Hematopoietic multipotent progenitor cell treated with erythropoietin and hydrocortisone succinate and interleukin-3 and kit ligand, for 6 days (in vitro differentiated cells): ENCODE results near the gene DAZAP2.
"Not testable (repeated sequence)": the region's sequence is repeated elsewhere in the genome, so short reads cannot be mapped to it uniquely, and the experiment has no call there.

ENCODE experiments used
- DNase-seq: peaks from one replicate; pipeline ENCODE4 v3.0.0-alpha.2; 2015

Gene DAZAP2

DNA sequence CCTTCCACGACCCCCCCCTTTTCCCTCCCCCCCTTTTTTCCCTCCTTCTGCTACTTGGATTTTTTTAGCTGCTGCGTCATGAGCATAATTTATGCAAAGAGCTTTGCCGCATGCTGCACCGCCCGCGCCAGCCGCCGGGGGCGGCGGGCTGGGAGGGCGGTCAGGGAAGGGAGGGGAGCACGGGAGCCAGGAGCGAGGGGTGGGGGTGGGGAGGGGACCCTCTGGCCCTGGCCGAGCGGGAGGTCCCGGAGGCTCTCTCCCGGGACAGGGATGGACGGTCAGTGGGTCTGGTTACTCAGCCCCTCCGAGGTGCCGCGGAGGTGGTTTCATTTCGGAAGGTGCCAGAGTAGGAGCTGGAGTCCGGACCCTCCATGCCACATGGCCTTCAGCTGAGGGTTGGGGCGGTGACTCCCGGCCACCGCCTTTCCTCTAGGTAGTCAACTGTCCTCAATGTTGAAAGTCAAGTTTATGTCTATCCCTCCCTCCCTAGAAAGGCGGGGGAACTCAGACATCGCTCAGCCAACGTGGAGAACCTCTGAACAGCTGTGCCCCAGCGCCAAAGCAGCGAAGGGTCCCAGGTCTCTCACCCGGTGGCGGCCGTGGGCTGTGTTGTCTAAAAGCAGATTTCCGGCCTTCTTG lies 20.5 kb upstream of the DAZAP2 start, which contains the start of gene POU6F1:
Gene POU6F1 (minus strand): TSS at position 95 of the 639 bp plus-strand sequence. CDS start 11,226 bp downstream, outside the sequence.
- peak; percentile 90 for DNase-seq

DNA sequence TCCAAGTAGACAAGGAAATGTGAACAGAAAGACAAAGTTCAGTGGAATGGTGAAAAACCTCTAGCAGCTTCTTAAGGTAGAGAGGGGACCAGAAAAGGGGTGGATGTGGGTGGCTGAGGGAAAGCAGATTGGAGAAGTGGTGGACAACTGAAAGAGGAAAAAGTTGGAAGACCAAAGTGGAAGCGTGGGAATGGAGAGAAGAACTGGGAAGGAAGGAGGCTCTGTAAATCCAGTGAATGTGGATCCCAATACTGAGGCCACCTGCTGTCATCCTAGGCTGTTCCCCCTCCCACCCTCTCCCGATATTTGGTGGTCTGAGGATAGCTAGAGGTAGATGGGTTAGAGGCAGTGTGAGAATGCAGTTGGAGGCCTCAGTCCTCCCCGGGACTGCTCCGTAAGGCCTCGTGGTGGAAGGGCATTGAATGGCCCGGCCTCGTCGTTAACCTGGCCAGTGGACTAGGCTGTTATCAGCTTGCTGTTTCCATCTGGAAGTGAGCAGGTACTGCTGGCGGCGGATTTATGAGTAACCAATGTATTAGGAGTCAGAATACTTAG lies 19.9 kb upstream of the DAZAP2 start:
- peak; percentile 55 for DNase-seq

DNA sequence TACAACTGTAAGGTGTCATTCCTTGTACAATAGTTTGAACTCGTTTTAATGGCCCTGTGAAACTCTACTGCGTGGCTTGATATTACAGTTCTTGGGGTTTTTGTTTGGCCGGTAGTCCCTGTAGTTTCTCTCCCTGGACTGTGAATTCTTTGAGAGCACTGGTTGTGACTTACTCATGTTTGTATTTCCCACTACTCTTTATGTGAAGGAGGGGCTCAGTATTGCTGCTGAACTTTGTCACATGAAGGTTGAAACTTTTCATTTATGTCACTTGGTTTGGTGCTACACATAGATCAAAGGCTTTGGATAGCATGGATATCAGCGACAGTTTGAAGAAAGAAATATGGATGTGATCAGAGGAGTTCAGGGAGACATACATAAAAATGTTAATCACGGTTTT lies 19.3 kb upstream of the DAZAP2 start:
- peak; percentile 14 for DNase-seq

GRCh38 chr12:51219857-51220256 lies 18.8 kb upstream of the DAZAP2 start:
- DNase-seq, result not testable (repeated sequence)

DNA sequence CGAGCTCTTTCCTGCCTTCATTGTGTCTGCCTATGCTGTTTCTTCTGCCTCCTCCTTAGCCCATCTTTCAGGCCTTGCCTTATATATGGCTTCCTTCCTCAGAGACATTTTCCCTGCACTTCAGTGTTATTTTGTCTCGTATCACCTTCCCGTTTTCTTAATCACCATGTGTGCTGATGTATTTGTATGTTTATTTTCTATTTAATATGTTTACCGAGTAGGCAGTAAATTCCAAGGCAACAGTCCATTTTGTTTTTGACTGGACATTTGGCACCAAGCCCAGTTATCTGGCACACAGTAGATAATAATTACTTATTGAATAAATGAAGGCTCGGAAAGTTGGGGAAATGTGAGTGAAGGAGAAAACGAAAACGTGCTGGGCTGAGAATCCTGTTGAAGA lies 16.2 kb upstream of the DAZAP2 start:
- DNase-seq, result peak; percentile 44

DNA sequence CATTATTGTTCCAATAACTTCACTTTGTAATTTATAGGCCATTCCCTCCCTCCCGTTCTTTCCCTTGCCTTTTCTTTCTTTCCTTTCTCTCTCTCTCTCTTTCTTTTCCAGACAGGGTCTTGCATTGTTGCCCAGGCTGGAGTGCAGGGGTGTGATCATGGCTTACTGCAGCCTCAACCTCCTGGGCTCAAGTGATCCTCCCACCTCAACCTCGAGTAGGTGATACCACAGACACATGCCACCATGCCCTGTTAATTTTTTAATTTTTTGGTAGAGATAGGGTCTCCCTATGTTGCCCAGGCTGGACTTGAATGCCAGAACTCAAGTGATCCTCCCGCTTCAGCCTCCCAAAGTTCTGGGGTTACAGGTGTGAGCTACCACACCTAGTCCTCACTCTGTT lies 14.0 kb upstream of the DAZAP2 start:
- DNase-seq, result no peak

- no peak for DNase-seq
Measured at GRCh38 chr12:51225234-51225633, 13.4 kb upstream of the DAZAP2 start.

DNA sequence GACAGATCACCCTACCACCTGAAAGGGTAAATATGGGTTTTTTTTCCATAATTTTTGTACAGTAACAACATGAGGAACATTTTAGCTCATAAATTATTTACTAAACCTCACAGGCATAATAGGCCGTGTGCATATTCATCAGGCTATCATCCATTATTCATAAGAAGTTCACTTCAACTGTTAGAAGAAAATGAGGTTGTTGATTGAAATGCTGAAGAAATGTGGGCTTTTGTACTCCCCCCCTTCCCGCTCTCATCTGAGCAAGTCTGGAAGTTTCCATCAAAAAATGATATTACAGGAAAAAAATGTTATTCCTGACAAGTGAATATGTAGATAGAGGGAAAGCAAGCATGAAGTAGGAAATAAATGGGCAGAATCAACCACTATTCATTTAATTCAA lies 12.9 kb upstream of the DAZAP2 start:
- DNase-seq, result no peak

DNA sequence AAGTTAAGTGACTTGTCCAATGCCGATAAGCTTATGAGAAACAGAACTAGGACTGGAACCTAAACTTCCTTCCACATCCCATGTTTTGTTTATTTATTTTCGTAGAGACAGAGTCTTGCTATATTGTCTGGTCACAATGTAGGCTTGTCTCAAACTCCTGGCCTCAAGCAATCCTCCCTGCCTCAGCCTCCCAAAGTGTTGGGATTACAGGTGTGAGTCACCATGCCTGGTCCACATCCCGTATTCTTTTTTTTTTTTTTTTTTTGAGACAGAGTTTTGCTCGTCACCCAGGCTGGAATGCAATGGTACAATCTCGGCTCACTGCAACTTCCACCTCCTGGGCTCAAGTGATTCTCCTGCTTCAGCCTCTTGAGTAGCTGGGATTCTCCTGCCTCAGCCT lies 11.5 kb upstream of the DAZAP2 start:
- not testable (repeated sequence) for DNase-seq

DNA sequence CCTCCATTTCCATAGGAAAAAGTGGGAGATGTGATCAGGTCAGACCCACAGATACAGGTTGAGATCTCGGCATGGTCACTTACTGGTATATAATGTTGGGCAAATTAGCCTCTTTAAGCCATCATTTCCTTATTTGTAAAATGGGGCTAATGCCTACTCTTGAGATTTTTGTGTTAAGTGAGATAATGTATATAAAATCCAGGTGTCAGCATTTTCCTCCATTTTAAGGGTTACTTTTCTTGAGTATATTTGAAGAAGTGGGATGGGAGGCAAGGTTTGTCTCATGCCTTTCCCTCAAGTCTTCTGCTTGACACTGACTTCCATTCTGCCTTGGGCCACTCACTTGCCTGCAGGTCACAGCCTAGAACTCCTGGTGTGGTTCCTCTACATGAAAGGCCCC lies 10.7 kb upstream of the DAZAP2 start:
- no peak for DNase-seq

DNA sequence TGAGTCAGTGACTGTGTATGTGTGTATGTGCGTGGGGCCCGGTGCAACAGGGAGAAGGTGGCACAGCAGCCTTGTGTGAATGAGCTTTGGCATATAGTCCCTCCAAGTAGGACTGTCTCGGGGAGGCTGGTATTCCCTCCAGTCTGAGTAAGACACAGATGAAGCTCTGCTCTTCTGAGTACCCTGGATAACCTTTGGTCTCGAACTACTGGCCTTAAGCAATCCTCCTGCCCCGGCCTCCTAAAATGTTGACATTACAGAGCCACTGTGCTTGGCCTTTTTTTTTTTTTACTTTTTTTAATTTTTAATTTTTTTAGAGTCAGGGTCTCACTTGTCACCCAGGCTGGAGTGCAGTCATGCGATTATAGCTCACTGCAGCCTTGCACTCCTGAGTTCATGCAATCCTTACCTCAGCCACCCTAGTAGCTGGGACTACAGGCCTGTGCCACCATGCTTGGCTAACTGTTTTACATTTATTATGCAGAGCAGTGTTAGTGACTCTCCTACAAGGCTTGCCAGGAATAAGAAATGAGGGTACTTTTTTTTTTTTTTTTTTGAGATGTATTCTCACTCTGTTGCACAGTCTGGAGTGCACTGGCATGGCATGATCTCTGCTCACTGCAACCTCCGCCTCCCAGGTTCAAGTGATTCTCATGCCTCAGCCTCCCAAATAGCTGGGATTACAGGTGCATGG lies 9.4 kb upstream of the DAZAP2 start:
- DNase-seq, result no peak

GRCh38 chr12:51232642-51233041 lies 6.0 kb upstream of the DAZAP2 start:
- DNase-seq, result no peak

- DNase-seq, result peak; percentile 65
Measured at GRCh38 chr12:51234530-51234929, 4.1 kb upstream of the DAZAP2 start.

- no peak for DNase-seq
Measured at GRCh38 chr12:51238037-51238509, 553 bp upstream of the DAZAP2 start.

DNA sequence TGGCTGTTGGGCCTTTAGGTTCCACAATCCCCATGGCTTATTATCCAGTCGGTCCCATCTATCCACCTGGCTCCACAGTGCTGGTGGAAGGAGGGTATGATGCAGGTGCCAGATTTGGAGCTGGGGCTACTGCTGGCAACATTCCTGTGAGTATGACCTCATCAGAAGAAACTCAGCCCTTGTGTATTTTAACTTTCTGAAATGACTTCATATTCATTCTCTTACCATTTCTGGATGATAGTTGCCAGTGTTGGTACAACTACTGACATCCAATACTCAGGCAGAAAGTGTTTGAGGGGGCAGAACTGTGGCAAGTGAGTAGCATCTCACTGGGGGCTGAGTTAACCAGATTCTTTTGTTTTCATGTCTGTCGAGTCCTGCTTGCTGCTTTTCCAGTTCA lies 2.3 kb downstream of the DAZAP2 start:
- no peak for DNase-seq

DNA sequence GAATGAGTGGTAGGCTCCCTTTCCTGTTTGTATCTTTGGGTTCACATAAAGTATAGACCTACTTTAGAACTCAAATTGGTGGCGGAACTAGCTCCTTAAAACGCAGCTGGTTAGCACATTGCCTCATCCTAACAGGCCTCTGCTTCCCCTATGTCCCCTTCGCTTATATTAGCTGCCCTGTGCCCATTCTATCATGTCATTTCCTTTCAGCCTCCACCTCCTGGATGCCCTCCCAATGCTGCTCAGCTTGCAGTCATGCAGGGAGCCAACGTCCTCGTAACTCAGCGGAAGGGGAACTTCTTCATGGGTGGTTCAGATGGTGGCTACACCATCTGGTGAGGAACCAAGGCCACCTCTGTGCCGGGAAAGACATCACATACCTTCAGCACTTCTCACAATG lies 3.5 kb downstream of the DAZAP2 start:
- no peak for DNase-seq

- DNase-seq, result no peak
Measured at GRCh38 chr12:51242876-51243275, 4.2 kb downstream of the DAZAP2 start.

GRCh38 chr12:51244269-51244668 lies 5.6 kb downstream of the DAZAP2 start:
- DNase-seq, result no peak

DNA sequence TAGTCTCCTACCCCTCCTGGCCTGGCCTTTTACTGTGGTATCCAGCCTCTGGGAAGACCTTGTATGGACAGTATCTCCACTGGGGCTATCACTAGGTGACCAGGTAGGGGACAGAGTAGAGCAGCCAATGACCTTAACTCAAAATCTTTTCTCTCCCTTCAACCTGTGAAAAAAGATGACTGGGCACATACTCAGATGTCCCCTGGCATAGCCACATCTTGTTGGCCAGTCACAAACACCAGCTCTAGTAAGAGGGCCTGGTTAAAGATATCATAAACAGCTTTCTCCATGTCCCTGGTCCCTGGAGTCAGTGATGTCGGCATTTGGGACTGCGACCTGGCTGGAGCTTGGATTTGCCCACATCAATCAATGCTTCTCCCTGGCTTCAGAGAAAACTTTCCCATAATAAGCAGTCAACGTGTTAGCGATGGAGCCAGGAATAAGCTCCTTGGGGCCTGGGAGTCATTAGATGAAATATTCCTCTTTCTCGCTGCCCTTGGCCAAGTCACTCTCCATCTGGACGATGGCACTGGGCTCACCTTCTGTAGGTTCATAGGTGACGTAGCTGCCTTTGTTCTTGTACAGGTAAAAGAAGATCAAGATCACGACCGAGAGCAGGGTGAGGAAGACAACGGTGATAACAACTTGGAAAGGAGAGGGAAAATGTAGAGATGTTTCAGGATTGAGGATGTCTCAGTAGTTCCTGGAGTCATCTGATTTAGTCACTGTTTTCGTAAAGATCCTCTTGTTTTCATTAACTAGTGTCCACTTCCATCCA lies 7.0 kb downstream of the DAZAP2 start:
- no peak for DNase-seq

DNA sequence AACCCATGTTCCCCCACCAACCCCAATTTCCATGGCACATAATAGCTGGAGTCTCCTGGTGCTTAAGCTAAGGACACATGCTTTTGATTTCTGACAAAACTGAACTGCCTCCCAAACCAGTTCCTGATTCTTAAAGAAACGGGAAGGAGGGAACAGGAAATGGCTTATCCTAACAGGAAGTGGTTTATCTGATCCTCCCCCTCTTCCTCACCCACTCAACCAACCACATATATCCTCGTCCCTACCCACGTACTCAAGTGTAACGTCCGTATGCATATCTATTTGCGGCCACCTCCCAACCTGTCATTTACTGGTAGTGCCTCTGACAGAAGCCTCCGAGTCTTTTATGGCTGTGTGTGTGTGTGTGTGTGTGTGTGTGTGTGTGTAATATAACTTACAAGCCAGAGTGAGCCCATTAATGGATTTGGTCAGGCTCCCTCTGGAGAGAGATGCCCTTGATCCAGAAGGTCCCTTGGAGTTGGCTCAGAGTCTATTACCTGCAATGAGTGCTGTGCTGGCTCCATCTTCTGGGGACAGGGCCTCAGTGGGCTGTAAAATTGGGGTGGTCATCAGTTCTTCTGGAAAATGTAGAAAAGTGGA lies 7.7 kb downstream of the DAZAP2 start:
- DNase-seq, result peak; percentile 89

GRCh38 chr12:51247523-51248206 lies 9.0 kb downstream of the DAZAP2 start:
- DNase-seq, result no peak

DNA sequence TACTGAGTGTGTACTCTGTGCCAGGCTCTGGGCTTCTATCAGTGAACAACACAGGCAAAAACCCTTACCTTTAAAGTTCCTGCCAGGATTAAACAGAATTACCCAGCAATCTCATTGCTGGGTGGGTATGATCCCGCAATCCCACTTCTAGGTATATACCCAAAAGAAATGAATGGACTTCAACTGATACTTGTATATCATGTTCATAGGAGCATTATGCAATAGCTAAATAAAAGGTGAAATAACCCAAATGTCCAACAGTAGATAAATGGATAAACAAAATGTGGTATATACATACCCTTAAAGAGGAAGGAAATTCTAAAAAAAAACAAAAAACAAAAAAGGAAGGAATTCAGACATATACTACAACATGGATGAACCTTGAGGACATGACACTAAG lies 14.7 kb downstream of the DAZAP2 start:
- DNase-seq, result no peak
